ENCODE data around the gene FHL3.

DNA sequence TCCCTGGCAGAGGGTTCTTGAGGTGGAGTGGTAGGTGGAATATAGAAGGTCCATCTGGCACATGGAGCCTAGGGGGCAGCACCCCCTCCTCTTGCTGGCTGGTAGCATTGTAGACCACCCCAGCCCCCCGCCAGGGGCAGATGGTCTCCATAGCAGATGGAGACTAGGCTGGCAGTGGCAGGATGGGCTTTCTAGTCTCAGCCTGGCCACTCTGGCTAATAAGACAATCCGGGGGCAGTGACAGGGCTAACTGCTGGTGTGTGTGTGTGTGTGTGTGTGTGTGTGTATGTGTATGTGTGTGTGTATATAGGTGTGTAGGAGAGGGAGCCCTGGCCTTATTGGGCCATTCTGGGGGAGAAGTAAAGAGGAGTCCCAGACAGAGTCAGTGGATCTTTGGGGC is 23.4 kb upstream of the FHL3 start:
- TF ChIP-seq, protein P1, sequence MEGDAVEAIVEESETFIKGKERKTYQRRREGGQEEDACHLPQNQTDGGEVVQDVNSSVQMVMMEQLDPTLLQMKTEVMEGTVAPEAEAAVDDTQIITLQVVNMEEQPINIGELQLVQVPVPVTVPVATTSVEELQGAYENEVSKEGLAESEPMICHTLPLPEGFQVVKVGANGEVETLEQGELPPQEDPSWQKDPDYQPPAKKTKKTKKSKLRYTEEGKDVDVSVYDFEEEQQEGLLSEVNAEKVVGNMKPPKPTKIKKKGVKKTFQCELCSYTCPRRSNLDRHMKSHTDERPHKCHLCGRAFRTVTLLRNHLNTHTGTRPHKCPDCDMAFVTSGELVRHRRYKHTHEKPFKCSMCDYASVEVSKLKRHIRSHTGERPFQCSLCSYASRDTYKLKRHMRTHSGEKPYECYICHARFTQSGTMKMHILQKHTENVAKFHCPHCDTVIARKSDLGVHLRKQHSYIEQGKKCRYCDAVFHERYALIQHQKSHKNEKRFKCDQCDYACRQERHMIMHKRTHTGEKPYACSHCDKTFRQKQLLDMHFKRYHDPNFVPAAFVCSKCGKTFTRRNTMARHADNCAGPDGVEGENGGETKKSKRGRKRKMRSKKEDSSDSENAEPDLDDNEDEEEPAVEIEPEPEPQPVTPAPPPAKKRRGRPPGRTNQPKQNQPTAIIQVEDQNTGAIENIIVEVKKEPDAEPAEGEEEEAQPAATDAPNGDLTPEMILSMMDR (IDR thresholded peaks at IDR 0.05) = peak in 1 of 12 donors; percentile 4
- TF ChIP-seq POLR2A (IDR thresholded peaks at IDR 0.05) = no peak

All from heart left ventricle (tissue), 13 donors.